HEK293 (cell line): ENCODE measurements around the gene MAEA.

Source experiments
- CTCF ChIA-PET: fragments of 350-600 bp; formaldehyde crosslinking; extraction: SDS; loops from one replicate; lab custom pipeline; 2021; ENCODE audit warnings: antibody characterized with exemption; lab: Yijun Ruan, JAX
- POLR2A ChIA-PET: fragments of 300-600 bp; formaldehyde crosslinking; extraction: SDS; loops from one replicate; lab custom pipeline; 2020; ENCODE audit warnings: antibody characterized with exemption, inconsistent platforms; lab: Yijun Ruan, JAX
- H3K27ac ChIP-seq: fragments of 200-500 bp; sonication (Bioruptor generic); 2 replicates; pipeline ENCODE4 v1.5.1; 2014; ENCODE audit warnings: low read depth, low read length, control low read depth, inconsistent platforms; ENCODE audit errors: extremely low read depth
- H3K36me3 ChIP-seq, 2 experiments: fragments of 200-500 bp in 1 of 2; sonication (Bioruptor generic) in 1 of 2; 1 replicate in 1 of 2; 2 replicates in 1 of 2; pipeline ENCODE4 v1.5.1; 2014 to 2017; ENCODE audit warnings: inconsistent platforms in 2 of 2, low read length in 2 of 2; ENCODE audit not compliant: control insufficient read depth in 2 of 2, insufficient read depth in 1 of 2
- H3K4me1 ChIP-seq: fragments of 200-500 bp; sonication (Bioruptor generic); 2 replicates; pipeline ENCODE4 v1.5.1; 2014; ENCODE audit warnings: mild to moderate bottlenecking, low read length, inconsistent platforms; ENCODE audit not compliant: control insufficient read depth, insufficient read depth
- H3K4me3 ChIP-seq: 2 replicates; pipeline ENCODE4 v1.5.1; 2011; ENCODE audit warnings: low read depth, mild to moderate bottlenecking, control low read depth, low read length, moderate library complexity
- H3K9me3 ChIP-seq: fragments of 200-500 bp; sonication (Bioruptor generic); 2 replicates; pipeline ENCODE4 v1.5.1; 2014; ENCODE audit warnings: low read depth, low read length, inconsistent platforms; ENCODE audit not compliant: control insufficient read depth, insufficient read depth
- FEZF1 ChIP-seq: fragments of 450-650 bp; formaldehyde crosslinking; IDR thresholded peaks from 2 replicates; pipeline ENCODE4 v1.5.1; 2016; ENCODE audit warnings: missing biosample characterization, missing genetic modification characterization
- HOXC10 ChIP-seq: sonication (generic); formaldehyde crosslinking; IDR thresholded peaks from 2 replicates; pipeline ENCODE4 v1.8.1; 2023; ENCODE audit warnings: mild to moderate bottlenecking, missing genetic modification reagents
- MZF1 ChIP-seq: fragments of 450-650 bp; formaldehyde crosslinking; IDR thresholded peaks from 2 replicates; pipeline ENCODE4 v1.5.1; 2017; ENCODE audit warnings: missing biosample characterization, missing genetic modification characterization, borderline replicate concordance
- ZEB2 ChIP-seq: fragments of 450-650 bp; formaldehyde crosslinking; IDR thresholded peaks from 2 replicates; pipeline ENCODE4 v1.5.1; 2016; ENCODE audit warnings: missing biosample characterization, missing genetic modification characterization
- ZNF10 ChIP-seq: fragments of 450-650 bp; formaldehyde crosslinking; IDR thresholded peaks from 2 replicates; pipeline ENCODE4 v1.5.1; 2017; ENCODE audit warnings: missing biosample characterization, missing genetic modification characterization
- ZNF146 ChIP-seq: fragments of 450-650 bp; formaldehyde crosslinking; IDR thresholded peaks from 2 replicates; pipeline ENCODE4 v1.5.1; 2016; ENCODE audit warnings: missing biosample characterization, missing genetic modification characterization
- ZNF16 ChIP-seq: fragments of 450-650 bp; formaldehyde crosslinking; IDR thresholded peaks from 2 replicates; pipeline ENCODE4 v1.5.1; 2016; ENCODE audit warnings: low read depth, missing biosample characterization, missing genetic modification characterization
- ZNF184 ChIP-seq: fragments of 450-650 bp; IDR thresholded peaks from 2 replicates; pipeline ENCODE4 v1.5.1; 2018; ENCODE audit warnings: missing biosample characterization, mild to moderate bottlenecking, missing genetic modification characterization
- ZNF221 ChIP-seq: fragments of 450-650 bp; formaldehyde crosslinking; IDR thresholded peaks from 2 replicates; pipeline ENCODE4 v1.5.1; 2017; ENCODE audit warnings: missing biosample characterization, missing genetic modification characterization, borderline replicate concordance
- ZNF223 ChIP-seq: fragments of 450-650 bp; formaldehyde crosslinking; IDR thresholded peaks from 2 replicates; pipeline ENCODE4 v1.5.1; 2016; ENCODE audit warnings: missing biosample characterization, missing genetic modification characterization
- ZNF266 ChIP-seq: fragments of 450-650 bp; formaldehyde crosslinking; IDR thresholded peaks from 2 replicates; pipeline ENCODE4 v1.5.1; 2016; ENCODE audit warnings: missing biosample characterization, missing genetic modification characterization, low read depth
- ZNF473 ChIP-seq: fragments of 450-650 bp; formaldehyde crosslinking; IDR thresholded peaks from 2 replicates; pipeline ENCODE4 v1.5.1; 2017; ENCODE audit warnings: missing biosample characterization, missing genetic modification characterization
- ZNF521 ChIP-seq: fragments of 450-650 bp; formaldehyde crosslinking; IDR thresholded peaks from 2 replicates; pipeline ENCODE4 v1.5.1; 2017; ENCODE audit warnings: missing biosample characterization, mild to moderate bottlenecking, missing genetic modification characterization
- ZNF560 ChIP-seq: fragments of 450-650 bp; formaldehyde crosslinking; IDR thresholded peaks from 2 replicates; pipeline ENCODE4 v1.5.1; 2017; ENCODE audit warnings: missing biosample characterization, missing genetic modification characterization, borderline replicate concordance
- ZNF621 ChIP-seq: fragments of 450-650 bp; formaldehyde crosslinking; IDR thresholded peaks from 2 replicates; pipeline ENCODE4 v1.5.1; 2017; ENCODE audit warnings: missing biosample characterization, missing genetic modification characterization
- ZNF626 ChIP-seq: fragments of 450-650 bp; sonication (Bioruptor Pico); formaldehyde crosslinking; IDR thresholded peaks from 2 replicates; pipeline ENCODE4 v1.5.1; 2018; ENCODE audit warnings: missing biosample characterization, missing genetic modification characterization, inconsistent platforms
- ZNF654 ChIP-seq: fragments of 450-650 bp; formaldehyde crosslinking; IDR thresholded peaks from 2 replicates; pipeline ENCODE4 v1.5.1; 2016; ENCODE audit warnings: low read depth, missing biosample characterization, missing genetic modification characterization
- ZNF677 ChIP-seq: fragments of 450-650 bp; IDR thresholded peaks from 2 replicates; pipeline ENCODE4 v1.5.0; 2018; ENCODE audit warnings: missing biosample characterization, mild to moderate bottlenecking, missing genetic modification characterization, moderate library complexity
- ZNF837 ChIP-seq: fragments of 450-650 bp; formaldehyde crosslinking; IDR thresholded peaks from 2 replicates; pipeline ENCODE4 v1.5.1; 2016; ENCODE audit warnings: missing biosample characterization, missing genetic modification characterization
- TF ChIP-seq, protein P1 (sequence below): fragments of 450-650 bp; formaldehyde crosslinking; IDR thresholded peaks from 2 replicates; pipeline ENCODE4 v1.5.1; 2016; ENCODE audit warnings: missing biosample characterization, missing genetic modification characterization
- TF ChIP-seq, protein P2 (sequence below): fragments of 450-650 bp; formaldehyde crosslinking; IDR thresholded peaks from 2 replicates; pipeline ENCODE4 v1.5.1; 2016; ENCODE audit warnings: missing biosample characterization, missing genetic modification characterization
- TF ChIP-seq, protein P3 (sequence below): fragments of 450-650 bp; formaldehyde crosslinking; IDR thresholded peaks from 2 replicates; pipeline ENCODE4; 2016; ENCODE audit warnings: missing biosample characterization, missing genetic modification characterization
- TF ChIP-seq, protein P4 (sequence below): IDR thresholded peaks from 2 replicates; pipeline ENCODE4 v1.6.1; 2011; ENCODE audit warnings: mild to moderate bottlenecking, low read depth, low read length, borderline replicate concordance
- TF ChIP-seq, protein P5 (sequence below): sonication (generic); formaldehyde crosslinking; IDR thresholded peaks from 2 replicates; pipeline ENCODE4 v1.8.1; 2022; ENCODE audit warnings: mild to moderate bottlenecking, moderate library complexity, missing genetic modification reagents

MAEA gene

DNA sequence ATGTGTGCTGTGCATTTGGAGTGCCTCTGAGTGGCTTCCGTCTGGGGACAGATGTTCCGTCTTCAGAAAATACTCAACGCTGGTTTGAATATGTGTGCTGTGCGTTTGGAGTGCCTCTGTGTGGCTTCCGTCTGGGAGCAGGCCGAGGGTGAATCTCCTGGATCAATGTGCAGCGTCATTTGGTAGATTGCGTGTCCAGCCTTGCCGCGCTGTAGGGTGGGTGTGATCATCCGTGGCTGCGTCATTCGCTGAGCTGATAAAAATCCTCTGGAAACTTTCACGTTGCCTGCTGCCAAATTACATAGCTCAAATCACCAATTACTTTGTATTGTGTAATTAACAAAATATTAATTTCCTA is 69.4 kb downstream of the MAEA start (continued):
- TF ChIP-seq, protein P1, sequence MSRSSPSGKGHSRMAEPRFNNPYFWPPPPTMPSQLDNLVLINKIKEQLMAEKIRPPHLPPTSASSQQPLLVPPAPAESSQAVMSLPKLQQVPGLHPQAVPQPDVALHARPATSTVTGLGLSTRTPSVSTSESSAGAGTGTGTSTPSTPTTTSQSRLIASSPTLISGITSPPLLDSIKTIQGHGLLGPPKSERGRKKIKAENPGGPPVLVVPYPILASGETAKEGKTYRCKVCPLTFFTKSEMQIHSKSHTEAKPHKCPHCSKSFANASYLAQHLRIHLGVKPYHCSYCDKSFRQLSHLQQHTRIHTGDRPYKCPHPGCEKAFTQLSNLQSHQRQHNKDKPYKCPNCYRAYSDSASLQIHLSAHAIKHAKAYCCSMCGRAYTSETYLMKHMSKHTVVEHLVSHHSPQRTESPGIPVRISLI (tag by site-specific recombination) = no peak
- TF ChIP-seq, protein P2, sequence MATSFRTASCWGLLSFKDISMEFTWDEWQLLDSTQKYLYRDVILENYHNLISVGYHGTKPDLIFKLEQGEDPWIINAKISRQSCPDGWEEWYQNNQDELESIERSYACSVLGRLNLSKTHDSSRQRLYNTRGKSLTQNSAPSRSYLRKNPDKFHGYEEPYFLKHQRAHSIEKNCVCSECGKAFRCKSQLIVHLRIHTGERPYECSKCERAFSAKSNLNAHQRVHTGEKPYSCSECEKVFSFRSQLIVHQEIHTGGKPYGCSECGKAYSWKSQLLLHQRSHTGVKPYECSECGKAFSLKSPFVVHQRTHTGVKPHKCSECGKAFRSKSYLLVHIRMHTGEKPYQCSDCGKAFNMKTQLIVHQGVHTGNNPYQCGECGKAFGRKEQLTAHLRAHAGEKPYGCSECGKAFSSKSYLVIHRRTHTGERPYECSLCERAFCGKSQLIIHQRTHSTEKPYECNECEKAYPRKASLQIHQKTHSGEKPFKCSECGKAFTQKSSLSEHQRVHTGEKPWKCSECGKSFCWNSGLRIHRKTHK (tag by site-specific recombination) = no peak
- TF ChIP-seq ZNF626 (tag by site-specific recombination) (no peak), ZNF146 (no peak), ZNF621 (no peak)

DNA sequence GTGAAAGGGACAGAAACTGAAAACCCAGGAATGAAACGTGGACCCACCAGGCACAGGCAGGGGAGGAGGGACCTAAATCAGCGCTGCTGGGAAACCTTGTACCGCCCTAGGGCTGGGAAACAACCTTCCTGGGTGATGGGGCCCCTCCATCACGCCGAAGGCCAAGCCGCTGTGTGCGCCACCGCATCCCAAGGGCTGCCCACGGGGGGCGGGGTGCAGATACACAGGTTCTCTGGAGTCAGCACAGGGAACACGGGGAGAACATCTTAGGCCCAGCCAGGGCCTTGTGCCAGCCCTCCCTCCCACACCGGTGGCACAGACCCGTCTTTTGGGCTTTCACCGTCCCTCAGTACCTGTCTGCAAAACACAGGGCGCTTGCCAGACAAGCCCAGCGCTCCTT is 70.3 kb downstream of the MAEA start:
- ChIA-PET CTCF (no interaction called here), POLR2A (no interaction called here)
- Histone ChIP-seq H3K9me3 (no peaks in the 10 kb centered on the region), H3K4me3 (no peak overlapping the region), H3K4me1 (no peaks in the 10 kb centered on the region), H3K27ac (no peak overlapping the region)
- TF ChIP-seq ZNF654 (tag by site-specific recombination) (no peak), ZNF223 (tag by site-specific recombination) (no peak), ZNF626 (tag by site-specific recombination) (no peak), ZNF473 (no peak), MZF1 (tag by site-specific recombination) (no peak), ZNF677 (tag by site-specific recombination) (no peak), ZEB2 (tag by site-specific recombination) (no peak), HOXC10 (CRISPR knock-in tag) (no peak), ZNF221 (no peak), ZNF16 (tag by site-specific recombination) (no peak), ZNF560 (tag by site-specific recombination) (no peak), ZNF10 (no peak), ZNF837 (tag by site-specific recombination) (no peak), ZNF184 (tag by site-specific recombination) (no peak), ZNF266 (tag by site-specific recombination) (no peak), FEZF1 (no peak), ZNF521 (tag by site-specific recombination) (no peak)
- TF ChIP-seq, protein P3, sequence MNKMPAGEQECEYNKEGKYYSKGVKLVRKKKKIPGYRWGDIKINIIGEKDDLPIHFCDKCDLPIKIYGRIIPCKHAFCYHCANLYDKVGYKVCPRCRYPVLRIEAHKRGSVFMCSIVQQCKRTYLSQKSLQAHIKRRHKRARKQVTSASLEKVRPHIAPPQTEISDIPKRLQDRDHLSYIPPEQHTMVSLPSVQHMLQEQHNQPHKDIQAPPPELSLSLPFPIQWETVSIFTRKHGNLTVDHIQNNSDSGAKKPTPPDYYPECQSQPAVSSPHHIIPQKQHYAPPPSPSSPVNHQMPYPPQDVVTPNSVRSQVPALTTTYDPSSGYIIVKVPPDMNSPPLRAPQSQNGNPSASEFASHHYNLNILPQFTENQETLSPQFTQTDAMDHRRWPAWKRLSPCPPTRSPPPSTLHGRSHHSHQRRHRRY (tag by site-specific recombination) = no peak
- TF ChIP-seq, protein P4, sequence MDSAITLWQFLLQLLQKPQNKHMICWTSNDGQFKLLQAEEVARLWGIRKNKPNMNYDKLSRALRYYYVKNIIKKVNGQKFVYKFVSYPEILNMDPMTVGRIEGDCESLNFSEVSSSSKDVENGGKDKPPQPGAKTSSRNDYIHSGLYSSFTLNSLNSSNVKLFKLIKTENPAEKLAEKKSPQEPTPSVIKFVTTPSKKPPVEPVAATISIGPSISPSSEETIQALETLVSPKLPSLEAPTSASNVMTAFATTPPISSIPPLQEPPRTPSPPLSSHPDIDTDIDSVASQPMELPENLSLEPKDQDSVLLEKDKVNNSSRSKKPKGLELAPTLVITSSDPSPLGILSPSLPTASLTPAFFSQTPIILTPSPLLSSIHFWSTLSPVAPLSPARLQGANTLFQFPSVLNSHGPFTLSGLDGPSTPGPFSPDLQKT = no peak
- TF ChIP-seq, protein P5, sequence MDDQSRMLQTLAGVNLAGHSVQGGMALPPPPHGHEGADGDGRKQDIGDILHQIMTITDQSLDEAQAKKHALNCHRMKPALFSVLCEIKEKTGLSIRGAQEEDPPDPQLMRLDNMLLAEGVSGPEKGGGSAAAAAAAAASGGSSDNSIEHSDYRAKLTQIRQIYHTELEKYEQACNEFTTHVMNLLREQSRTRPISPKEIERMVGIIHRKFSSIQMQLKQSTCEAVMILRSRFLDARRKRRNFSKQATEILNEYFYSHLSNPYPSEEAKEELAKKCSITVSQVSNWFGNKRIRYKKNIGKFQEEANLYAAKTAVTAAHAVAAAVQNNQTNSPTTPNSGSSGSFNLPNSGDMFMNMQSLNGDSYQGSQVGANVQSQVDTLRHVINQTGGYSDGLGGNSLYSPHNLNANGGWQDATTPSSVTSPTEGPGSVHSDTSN = no peak
- TF ChIP-seq, all 188 proteins: peak for 0
- peaks cover 0 to 60% of the 10 kb centered on the region in 2 experiments; a peak in 1 of 3 replicates for H3K36me3 ChIP-seq
